Stimulated activated naive B cell treated with anti-CD40 and anti-IgM and Interleukin-4, amounts not matched to agents 10 μg/mL and 1 μg/mL and 100 μg/mL, for 72 hours (primary cell): ENCODE data around the gene ANKRD33B.

Source experiments
- ATAC-seq, 2 donors: fragments of 150-1000 bp; cut with Tn5 transposase; replicated peaks; 2 replicates each; pipeline ENCODE4 v1.10.0; 2021; ENCODE audit warnings: moderate library complexity in 1 of 2
- DNase-seq: peaks from one replicate; pipeline ENCODE4 v3.0.0; 2021
- H3K27ac Mint-ChIP-seq: one replicate; pipeline ENCODE4 v1.8.0; 2022; ENCODE audit warnings: mild to moderate bottlenecking, mixed read lengths
- H3K27me3 Mint-ChIP-seq, 2 donors: one replicate each; pipeline ENCODE4 v1.8.0; 2022; ENCODE audit warnings: mixed read lengths in 2 of 2
- H3K36me3 Mint-ChIP-seq, 2 donors: one replicate each; pipeline ENCODE4 v1.8.0; 2022; ENCODE audit warnings: mixed read lengths in 2 of 2, mild to moderate bottlenecking in 1 of 2
- H3K4me1 Mint-ChIP-seq, 2 donors: one replicate each; pipeline ENCODE4 v1.8.0; 2022; ENCODE audit warnings: mixed read lengths in 2 of 2, mild to moderate bottlenecking in 1 of 2
- H3K4me3 Mint-ChIP-seq, 2 donors: one replicate each; pipeline ENCODE4 v1.8.0; 2022; ENCODE audit warnings: mild to moderate bottlenecking in 2 of 2, mixed read lengths in 2 of 2, moderate library complexity in 1 of 2
- H3K9me3 Mint-ChIP-seq, 2 donors: one replicate each; pipeline ENCODE4 v1.8.0; 2022; ENCODE audit warnings: mixed read lengths in 2 of 2, mild to moderate bottlenecking in 1 of 2

ANKRD33B gene

GRCh38 chr5:10703676-10704075 is 139.8 kb downstream of the ANKRD33B start:
- ATAC-seq, result no peak
- no peak overlapping the region for H3K27ac Mint-ChIP-seq
- H3K4me1 Mint-ChIP-seq, result peaks cover 47 to 87% of the 10 kb centered on the region in 2 donors

GRCh38 chr5:10704949-10705621 is 141.2 kb downstream of the ANKRD33B start:
- no peaks in the 10 kb centered on the region for H3K9me3 Mint-ChIP-seq
- H3K27me3 Mint-ChIP-seq, result no peaks in the 10 kb centered on the region
- peaks cover 36 to 72% of the 10 kb centered on the region in 2 donors for H3K4me1 Mint-ChIP-seq
- no peak overlapping the region for H3K4me3 Mint-ChIP-seq
- peaks cover 30 to 41% of the 10 kb centered on the region in 2 donors for H3K36me3 Mint-ChIP-seq
- DNase-seq (no peak), ATAC-seq (peak in 1 of 2 donors; percentile 20)
- H3K27ac Mint-ChIP-seq, result peak overlapping the region; percentile 34

More at GRCh38 chr5:10703676-10704075, 139.8 kb downstream of the ANKRD33B start:
- H3K4me3 Mint-ChIP-seq, result no peak overlapping the region
- peaks cover 0 to 2% of the 10 kb centered on the region in 2 donors for H3K9me3 Mint-ChIP-seq
- H3K27me3 Mint-ChIP-seq, result no peaks in the 10 kb centered on the region
- H3K36me3 Mint-ChIP-seq, result peaks cover 39 to 42% of the 10 kb centered on the region in 2 donors
- DNase-seq, result no peak

GRCh38 chr5:10705747-10706146 is 141.9 kb downstream of the ANKRD33B start:
- no peaks in the 10 kb centered on the region for H3K9me3 Mint-ChIP-seq
- H3K4me1 Mint-ChIP-seq, result peaks cover 34 to 72% of the 10 kb centered on the region in 2 donors
- ATAC-seq (no peak), DNase-seq (no peak)
- peaks cover 28 to 42% of the 10 kb centered on the region in 2 donors for H3K36me3 Mint-ChIP-seq
- no peaks in the 10 kb centered on the region for H3K27me3 Mint-ChIP-seq
- H3K4me3 Mint-ChIP-seq, result no peak overlapping the region
- no peak overlapping the region for H3K27ac Mint-ChIP-seq

GRCh38 chr5:10706326-10706725 is 142.5 kb downstream of the ANKRD33B start:
- DNase-seq (no peak), ATAC-seq (no peak)
- Mint-ChIP-seq H3K27me3 (no peaks in the 10 kb centered on the region), H3K36me3 (peaks cover 31 to 45% of the 10 kb centered on the region in 2 donors), H3K9me3 (no peaks in the 10 kb centered on the region), H3K4me3 (no peak overlapping the region), H3K27ac (no peak overlapping the region), H3K4me1 (peaks cover 36 to 70% of the 10 kb centered on the region in 2 donors)
